PC-3 (cell line): ENCODE results near the gene PLEKHM1.

Source experiments
- CTCF ChIP-seq: fragments of 300-600 bp; sonication (generic); conservative IDR thresholded peaks from 2 replicates; pipeline ENCODE4 v1.5.1; 2017; ENCODE audit warnings: antibody characterized with exemption, low read depth, mild to moderate bottlenecking, low read length
- EZH2 ChIP-seq: fragments of 300-600 bp; sonication (generic); IDR thresholded peaks from one replicate; pipeline ENCODE4 v1.6.1; 2017; ENCODE audit warnings: antibody characterized with exemption, mild to moderate bottlenecking, low read length; ENCODE audit not compliant: unreplicated experiment

- no peak for TF ChIP-seq CTCF
- no peak for TF ChIP-seq EZH2
These were observed 99.2 kb downstream of the PLEKHM1 start for GRCh38 chr17:45391291-45391690.
